Mesothelial cell of epicardium (in vitro differentiated cells): ENCODE measurements around the gene RIBC2. TPM values are rescaled to one million over a fixed set of nuclear protein-coding genes. Genes with fewer than 3 reads are reported as not detected.
A peak's percentile ranks its signal among the peaks of the same experiment; 100 is the strongest.
"Not testable (repeated sequence)": the region's sequence is repeated elsewhere in the genome, so short reads cannot be mapped to it uniquely, and the experiment has no call there.

Experiments used
- DNase-seq, 2 experiments: peaks; one replicate each; pipeline ENCODE4 v3.0.0; 2021; ENCODE audit warnings: low spot score in 2 of 2; ENCODE audit not compliant: unreplicated experiment in 2 of 2
- H3K27ac Mint-ChIP-seq: 2 replicates; pipeline ENCODE4 v1.8.0; 2021; ENCODE audit warnings: mixed read lengths
- H3K27me3 Mint-ChIP-seq: 2 replicates; pipeline ENCODE4 v1.8.0; 2021; ENCODE audit warnings: low read depth, mixed read lengths
- H3K36me3 Mint-ChIP-seq: 2 replicates; pipeline ENCODE4 v1.8.0; 2021; ENCODE audit warnings: mixed read lengths
- H3K4me1 Mint-ChIP-seq: 2 replicates; pipeline ENCODE4 v1.8.0; 2021; ENCODE audit warnings: mixed read lengths
- H3K4me3 Mint-ChIP-seq: 2 replicates; pipeline ENCODE4 v1.8.0; 2021; ENCODE audit warnings: mild to moderate bottlenecking, moderate library complexity, mixed read lengths
- H3K9me3 Mint-ChIP-seq: 2 replicates; pipeline ENCODE4 v1.8.0; 2021; ENCODE audit warnings: mixed read lengths
- total RNA-seq: library from RNA; stranded (reverse); gene quantifications from 3 replicates; pipeline ENCODE4 v1.2.1, GENCODE V29; 2021
- TF ChIP-seq, protein P1 (sequence below): fragments of 200-600 bp; sonication (generic); IDR thresholded peaks from one replicate; pipeline ENCODE4 v1.5.0; 2021; ENCODE audit warnings: antibody characterized with exemption; ENCODE audit not compliant: unreplicated experiment

Gene RIBC2
- total RNA-seq, 1 donor from 2014 or later, result 2.5 TPM

GRCh38 chr22:45446216-45446615, 32.7 kb downstream of the RIBC2 start:
- no peak overlapping the region for H3K27ac Mint-ChIP-seq
- peaks cover 34% of the 10 kb centered on the region for H3K4me1 Mint-ChIP-seq
- no peak overlapping the region for H3K4me3 Mint-ChIP-seq
- H3K27me3 Mint-ChIP-seq, result no peaks in the 10 kb centered on the region
- DNase-seq, result no peak
- no peaks in the 10 kb centered on the region for H3K36me3 Mint-ChIP-seq
- no peaks in the 10 kb centered on the region for H3K9me3 Mint-ChIP-seq
- TF ChIP-seq, protein P1, sequence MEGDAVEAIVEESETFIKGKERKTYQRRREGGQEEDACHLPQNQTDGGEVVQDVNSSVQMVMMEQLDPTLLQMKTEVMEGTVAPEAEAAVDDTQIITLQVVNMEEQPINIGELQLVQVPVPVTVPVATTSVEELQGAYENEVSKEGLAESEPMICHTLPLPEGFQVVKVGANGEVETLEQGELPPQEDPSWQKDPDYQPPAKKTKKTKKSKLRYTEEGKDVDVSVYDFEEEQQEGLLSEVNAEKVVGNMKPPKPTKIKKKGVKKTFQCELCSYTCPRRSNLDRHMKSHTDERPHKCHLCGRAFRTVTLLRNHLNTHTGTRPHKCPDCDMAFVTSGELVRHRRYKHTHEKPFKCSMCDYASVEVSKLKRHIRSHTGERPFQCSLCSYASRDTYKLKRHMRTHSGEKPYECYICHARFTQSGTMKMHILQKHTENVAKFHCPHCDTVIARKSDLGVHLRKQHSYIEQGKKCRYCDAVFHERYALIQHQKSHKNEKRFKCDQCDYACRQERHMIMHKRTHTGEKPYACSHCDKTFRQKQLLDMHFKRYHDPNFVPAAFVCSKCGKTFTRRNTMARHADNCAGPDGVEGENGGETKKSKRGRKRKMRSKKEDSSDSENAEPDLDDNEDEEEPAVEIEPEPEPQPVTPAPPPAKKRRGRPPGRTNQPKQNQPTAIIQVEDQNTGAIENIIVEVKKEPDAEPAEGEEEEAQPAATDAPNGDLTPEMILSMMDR, result no peak

DNA sequence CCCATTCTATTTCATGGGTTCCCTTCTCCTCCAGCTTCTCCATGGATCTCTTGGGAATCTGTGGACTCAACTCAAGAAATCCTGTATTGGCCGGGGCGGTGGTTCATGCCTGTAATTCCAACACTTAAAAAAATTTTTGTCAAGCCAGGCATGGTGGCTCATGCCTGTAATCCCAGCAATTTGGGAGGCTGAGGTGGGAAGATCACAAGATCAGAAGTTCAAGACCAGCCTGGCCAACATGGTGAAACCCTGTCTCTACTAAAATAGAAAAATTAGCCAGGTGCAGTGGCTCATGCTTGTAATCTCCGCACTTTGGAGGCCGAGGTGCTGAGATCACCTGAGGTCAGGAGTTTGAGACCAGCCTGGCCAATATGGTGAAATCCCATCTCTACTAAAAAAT, 34.1 kb downstream of the RIBC2 start:
- peaks cover 39% of the 10 kb centered on the region for H3K4me1 Mint-ChIP-seq
- H3K36me3 Mint-ChIP-seq, H3K27ac Mint-ChIP-seq, DNase-seq, H3K9me3 Mint-ChIP-seq, H3K4me3 Mint-ChIP-seq, H3K27me3 Mint-ChIP-seq: not testable (repeated sequence)

DNA sequence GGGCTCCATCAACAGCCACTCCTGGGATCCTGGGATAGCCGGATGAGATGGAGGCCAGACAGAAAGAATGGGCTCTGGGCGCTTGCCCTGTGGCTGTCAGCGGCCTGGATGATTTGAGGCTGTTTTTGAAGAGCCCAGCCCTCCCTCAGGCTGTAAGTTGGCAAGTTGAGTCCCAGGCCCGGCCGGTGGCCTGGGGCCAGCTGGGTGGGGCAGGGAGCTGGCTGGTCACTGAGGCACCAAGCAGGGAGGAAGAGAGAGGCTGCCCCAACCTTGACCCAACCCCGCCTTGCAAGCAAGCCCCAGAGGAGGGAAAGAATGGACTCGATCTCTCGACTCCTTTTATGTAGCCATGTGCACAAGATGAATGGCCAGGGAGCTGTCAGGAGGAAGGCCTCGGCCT, 34.9 kb downstream of the RIBC2 start:
- no peak for DNase-seq
- Mint-ChIP-seq H3K4me3 (no peak overlapping the region), H3K9me3 (no peaks in the 10 kb centered on the region), H3K36me3 (no peaks in the 10 kb centered on the region), H3K27ac (no peak overlapping the region), H3K4me1 (peaks cover 45% of the 10 kb centered on the region), H3K27me3 (no peaks in the 10 kb centered on the region)
- TF ChIP-seq, protein P1, result no peak

DNA sequence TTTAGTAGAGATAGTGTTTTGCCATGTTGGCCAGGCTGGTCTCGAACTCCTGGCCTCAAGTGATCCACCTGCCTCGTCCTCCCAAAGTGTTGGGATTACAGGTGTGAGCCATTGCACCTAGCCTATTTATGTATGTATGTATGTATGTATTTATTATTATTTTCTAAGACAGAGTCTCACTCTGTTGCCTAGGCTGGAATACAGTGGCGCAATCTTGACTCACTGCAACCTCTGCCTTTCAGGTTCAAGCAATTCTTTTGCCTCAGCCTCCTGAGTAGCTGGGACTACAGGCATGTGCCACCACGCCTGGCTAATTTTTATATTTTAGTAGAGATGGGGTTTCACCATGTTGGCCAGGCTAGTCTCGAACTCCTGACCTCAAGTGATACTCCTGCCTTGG, 35.9 kb downstream of the RIBC2 start:
- H3K4me1 Mint-ChIP-seq, result peaks cover 44% of the 10 kb centered on the region
- H3K27me3 Mint-ChIP-seq, H3K9me3 Mint-ChIP-seq, H3K27ac Mint-ChIP-seq, DNase-seq, H3K4me3 Mint-ChIP-seq, H3K36me3 Mint-ChIP-seq: not testable (repeated sequence)

GRCh38 chr22:45450101-45450785, 36.8 kb downstream of the RIBC2 start:
- Mint-ChIP-seq H3K27me3 (no peaks in the 10 kb centered on the region), H3K36me3 (no peaks in the 10 kb centered on the region), H3K4me1 (peaks cover 46% of the 10 kb centered on the region), H3K9me3 (no peaks in the 10 kb centered on the region), H3K27ac (peak overlapping the region; percentile 70), H3K4me3 (no peak overlapping the region)
- TF ChIP-seq, protein P1, result no peak
- no peak for DNase-seq

DNA sequence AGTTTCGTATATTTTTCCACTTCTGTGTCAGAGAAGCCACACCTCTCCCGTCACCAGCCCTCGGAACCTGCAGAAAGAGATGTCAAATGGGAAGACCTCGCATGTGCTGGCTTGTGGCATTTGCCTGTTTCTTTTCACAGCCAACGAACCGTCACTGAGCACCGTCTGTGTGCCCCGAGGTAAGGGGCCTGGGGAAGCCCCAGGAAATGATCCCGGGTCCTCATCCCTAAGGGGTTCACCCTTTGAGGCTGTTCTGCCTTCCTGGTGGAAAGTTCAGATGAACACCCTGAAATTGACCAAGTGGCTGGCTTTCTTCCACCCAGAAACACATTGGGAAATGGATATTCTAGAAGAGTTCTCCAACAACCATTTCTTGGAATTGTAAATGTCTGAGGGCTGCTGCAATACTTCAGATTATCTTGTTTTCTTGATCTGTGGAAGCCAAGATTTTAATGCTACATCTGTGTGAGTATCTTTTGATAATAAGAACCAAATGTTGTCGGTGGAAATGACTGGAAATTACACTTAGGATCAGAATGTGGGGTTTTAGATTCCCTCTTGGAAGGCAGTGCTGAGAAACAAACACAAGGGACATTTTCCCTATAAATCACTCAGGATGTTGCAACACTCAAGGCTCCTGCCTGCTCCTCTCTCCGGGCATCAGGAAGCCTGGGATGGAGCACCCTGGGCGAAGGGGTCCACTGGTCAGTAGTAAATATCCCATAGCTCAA, 37.6 kb downstream of the RIBC2 start:
- Mint-ChIP-seq H3K4me1 (peaks cover 50% of the 10 kb centered on the region), H3K27me3 (no peaks in the 10 kb centered on the region), H3K9me3 (no peaks in the 10 kb centered on the region), H3K36me3 (no peaks in the 10 kb centered on the region), H3K4me3 (no peak overlapping the region), H3K27ac (peak overlapping the region; percentile 70)
- TF ChIP-seq, protein P1, result no peak
- DNase-seq, result no peak
